Hepatocyte (in vitro differentiated cells): ENCODE results near the gene SPSB4. TPM values are rescaled to one million over a fixed set of nuclear protein-coding genes. Genes with fewer than 3 reads are reported as not detected.
"Not testable (repeated sequence)": the region's sequence is repeated elsewhere in the genome, so short reads cannot be mapped to it uniquely, and the experiment has no call there.

Experiments used
- DNase-seq: peaks from one replicate; pipeline ENCODE4 v3.0.0-alpha.2; 2016; ENCODE audit warnings: low spot score
- H2AFZ ChIP-seq: fragments of 200-600 bp; sonication (generic); 2 replicates; pipeline ENCODE4 v1.6.0; 2016; ENCODE audit warnings: antibody characterized with exemption, mild to moderate bottlenecking
- H3K27ac ChIP-seq: fragments of 200-600 bp; sonication (generic); 2 replicates; pipeline ENCODE4 v1.5.1; 2016; ENCODE audit warnings: mild to moderate bottlenecking
- H3K27me3 ChIP-seq: fragments of 200-600 bp; sonication (generic); 2 replicates; pipeline ENCODE4 v1.6.1; 2016
- H3K36me3 ChIP-seq: fragments of 200-600 bp; sonication (generic); replicated peaks from 2 replicates; pipeline ENCODE4 v1.5.1; 2016; ENCODE audit warnings: low read depth; ENCODE audit not compliant: insufficient read depth
- H3K4me1 ChIP-seq: fragments of 200-600 bp; sonication (generic); 2 replicates; pipeline ENCODE4 v1.5.1; 2016; ENCODE audit warnings: mild to moderate bottlenecking, moderate library complexity; ENCODE audit not compliant: insufficient read depth
- H3K4me2 ChIP-seq: fragments of 200-600 bp; sonication (generic); 2 replicates; pipeline ENCODE4 v1.6.0; 2016
- H3K4me3 ChIP-seq: fragments of 200-600 bp; sonication (generic); 2 replicates; pipeline ENCODE4 v1.5.1; 2016; ENCODE audit warnings: mild to moderate bottlenecking
- H3K79me2 ChIP-seq: fragments of 200-600 bp; sonication (generic); 2 replicates; pipeline ENCODE4 v1.6.0; 2017; ENCODE audit warnings: mild to moderate bottlenecking
- H3K9me2 ChIP-seq: fragments of 200-600 bp; sonication (generic); replicated peaks from 2 replicates; pipeline ENCODE4 v1.6.0; 2017; ENCODE audit warnings: mild to moderate bottlenecking; ENCODE audit not compliant: insufficient read depth
- H3K9me3 ChIP-seq: fragments of 200-600 bp; sonication (generic); 2 replicates; pipeline ENCODE4 v1.5.1; 2016; ENCODE audit warnings: low read depth, mild to moderate bottlenecking
- H4K20me1 ChIP-seq: fragments of 200-600 bp; sonication (generic); 2 replicates; pipeline ENCODE4 v1.6.0; 2016; ENCODE audit warnings: mild to moderate bottlenecking; ENCODE audit not compliant: insufficient read depth, poor library complexity, severe bottlenecking
- CTCF ChIP-seq: fragments of 200-600 bp; sonication (generic); IDR thresholded peaks from 2 replicates; pipeline ENCODE4 v1.5.1; 2016; ENCODE audit warnings: antibody characterized with exemption, mild to moderate bottlenecking; ENCODE audit not compliant: poor library complexity
- EZH2 ChIP-seq: fragments of 200-600 bp; sonication (generic); IDR thresholded peaks from 2 replicates; pipeline ENCODE4 v1.6.1; 2016; ENCODE audit warnings: antibody characterized with exemption, mild to moderate bottlenecking, borderline replicate concordance
- EZH2phosphoT487 ChIP-seq: fragments of 200-600 bp; sonication (generic); IDR thresholded peaks from one replicate; pipeline ENCODE4 v1.6.1; 2018; ENCODE audit warnings: antibody characterized with exemption, mild to moderate bottlenecking, low read depth, moderate library complexity; ENCODE audit not compliant: unreplicated experiment, severe bottlenecking
- WGBS: methylation state at CpG from one replicate; pipeline ENCODE4 v1.1.6; 2016; ENCODE audit warnings: low lambda C conversion rate; ENCODE audit errors: missing lambda C conversion rate; 5-methylcytosine and 5-hydroxymethylcytosine counted together
- polyA plus RNA-seq: library from polyadenylated mRNA; unstranded; fragments of >200 nt; fragmentation: Nextera tagmentation; extraction: Ambion mirVana; gene quantifications from 2 replicates; pipeline ENCODE4 v1.2.1, GENCODE V29; 2016
- total RNA-seq: library from RNA; depleted of rRNA; stranded (reverse); fragments of >200 nt; gene quantifications from 2 replicates; pipeline ENCODE4 v1.2.3, GENCODE V29; 2014

The SPSB4 gene
- total and polyA plus RNA-seq, 2 experiments from 2014 or later = 1.0 to 1.3 TPM

GRCh38 chr3:141015481-141015880 lies 35.7 kb upstream of the SPSB4 start:
- Histone ChIP-seq H3K9me2 (no peaks in the 10 kb centered on the region), H3K36me3 (no peaks in the 10 kb centered on the region), H3K79me2 (no peaks in the 10 kb centered on the region), H3K27me3 (no peaks in the 10 kb centered on the region), H3K4me2 (no peak overlapping the region), H3K4me3 (no peak overlapping the region), H3K9me3 (no peaks in the 10 kb centered on the region), H4K20me1 (no peaks in the 10 kb centered on the region), H2AFZ (no peak overlapping the region), H3K27ac (no peak overlapping the region), H3K4me1 (no peaks in the 10 kb centered on the region)
- 94% methylated on average over 3 of the region's 3 CpGs for WGBS
- DNase-seq = no peak
- TF ChIP-seq EZH2phosphoT487 (no peak), CTCF (no peak), EZH2 (no peak)

- not testable (repeated sequence) for H3K79me2 ChIP-seq, H2AFZ ChIP-seq, H3K4me3 ChIP-seq, H3K27ac ChIP-seq, H3K4me2 ChIP-seq, H3K9me2 ChIP-seq, H3K36me3 ChIP-seq, H3K27me3 ChIP-seq, DNase-seq, H4K20me1 ChIP-seq, H3K4me1 ChIP-seq, H3K9me3 ChIP-seq
- WGBS = 85% methylated on average over 23 of the region's 23 CpGs
Measured at GRCh38 chr3:141017366-141018322, 33.5 kb upstream of the SPSB4 start.

- Histone ChIP-seq H3K9me3 (no peaks in the 10 kb centered on the region), H3K4me3 (no peak overlapping the region), H3K79me2 (no peaks in the 10 kb centered on the region), H2AFZ (no peak overlapping the region), H4K20me1 (no peaks in the 10 kb centered on the region), H3K27me3 (no peaks in the 10 kb centered on the region), H3K9me2 (no peaks in the 10 kb centered on the region), H3K27ac (no peak overlapping the region), H3K4me2 (no peak overlapping the region), H3K36me3 (no peaks in the 10 kb centered on the region), H3K4me1 (no peaks in the 10 kb centered on the region)
- TF ChIP-seq EZH2 (no peak), CTCF (no peak), EZH2phosphoT487 (no peak)
- DNase-seq = no peak
- WGBS = 97% methylated on average over 14 of the region's 19 CpGs
Measured at GRCh38 chr3:141019244-141019643, 31.9 kb upstream of the SPSB4 start.

- no peak overlapping the region for H3K4me2 ChIP-seq
Measured at GRCh38 chr3:141020143-141020830, 30.9 kb upstream of the SPSB4 start.

More at GRCh38 chr3:141020143-141020830, 30.9 kb upstream of the SPSB4 start:
- no peaks in the 10 kb centered on the region for H3K9me3 ChIP-seq
- DNase-seq = no peak
- no peaks in the 10 kb centered on the region for H3K36me3 ChIP-seq
- no peaks in the 10 kb centered on the region for H3K9me2 ChIP-seq
- WGBS = 78% methylated on average over 5 of the region's 5 CpGs
- no peaks in the 10 kb centered on the region for H3K27me3 ChIP-seq
- H3K79me2 ChIP-seq = no peaks in the 10 kb centered on the region
- no peaks in the 10 kb centered on the region for H4K20me1 ChIP-seq
- H3K27ac ChIP-seq = no peak overlapping the region
- H3K4me1 ChIP-seq = no peaks in the 10 kb centered on the region
- no peak overlapping the region for H3K4me3 ChIP-seq
- H2AFZ ChIP-seq = no peak overlapping the region
- TF ChIP-seq CTCF (no peak), EZH2 (no peak), EZH2phosphoT487 (no peak)
